Activated naive CD4-positive, alpha-beta T cell treated with anti-CD3 and anti-CD28 coated beads, Interleukin-2, amount 50 U/mL, for 72 hours (primary cell): ENCODE results near the gene TK2. TPM values are rescaled to one million over a fixed set of nuclear protein-coding genes. Genes with fewer than 3 reads are reported as not detected.
"Not testable (repeated sequence)": the region's sequence is repeated elsewhere in the genome, so short reads cannot be mapped to it uniquely, and the experiment has no call there.

Experiments used
- ATAC-seq, 2 donors: fragments of 150-1000 bp; cut with Tn5 transposase; 2 replicates each; pipeline ENCODE4 v1.10.0; 2021; ENCODE audit warnings: mild to moderate bottlenecking in 2 of 2, moderate library complexity in 2 of 2
- DNase-seq, 2 donors: peaks; one replicate each; pipeline ENCODE4 v3.0.0; 2021 to 2022; ENCODE audit warnings: low spot score in 2 of 2
- H3K27ac Mint-ChIP-seq, 2 donors: one replicate each; pipeline ENCODE4 v1.8.0; 2022; ENCODE audit warnings: mild to moderate bottlenecking in 2 of 2, mixed read lengths in 2 of 2
- H3K36me3 Mint-ChIP-seq, 2 donors: one replicate each; pipeline ENCODE4 v1.8.0; 2022; ENCODE audit warnings: mixed read lengths in 2 of 2
- H3K9me3 Mint-ChIP-seq, 2 donors: one replicate each; pipeline ENCODE4 v1.8.0; 2022; ENCODE audit warnings: mixed read lengths in 2 of 2
- total RNA-seq, 2 donors: library from RNA; stranded (reverse); gene quantifications; one replicate each; pipeline ENCODE4 v1.2.3, GENCODE V29; 2022

The TK2 gene
- total RNA-seq, 2 donors from 2014 or later, result 2.7 to 9.1 TPM

GRCh38 chr16:66578651-66579531 is 29.0 kb upstream of the TK2 start, which contains the start of gene CMTM2:
CMTM2 (plus strand) TSS chr16:66579463; CDS start chr16:66579608, 145 bp downstream.
- H3K27ac Mint-ChIP-seq, result no peak within 1 kb of the TSS
- no peaks in the 10 kb centered on the region for H3K36me3 Mint-ChIP-seq
- no peaks in the 10 kb centered on the region for H3K9me3 Mint-ChIP-seq
- no peak for DNase-seq
- peak in 1 of 2 donors; percentile 51 for ATAC-seq

- ATAC-seq (no peak), DNase-seq (no peak)
- Mint-ChIP-seq H3K9me3 (no peaks in the 10 kb centered on the region), H3K27ac (no peak overlapping the region), H3K36me3 (no peaks in the 10 kb centered on the region)
Observed at GRCh38 chr16:66576296-66576695, 26.4 kb upstream of the TK2 start.

- Mint-ChIP-seq H3K27ac (no peak overlapping the region), H3K9me3 (no peaks in the 10 kb centered on the region), H3K36me3 (no peaks in the 10 kb centered on the region)
- DNase-seq (no peak), ATAC-seq (no peak)
Observed at GRCh38 chr16:66575060-66575459, 25.1 kb upstream of the TK2 start.

- H3K9me3 Mint-ChIP-seq, result no peaks in the 10 kb centered on the region
- ATAC-seq (no peak), DNase-seq (no peak)
- H3K36me3 Mint-ChIP-seq, result no peaks in the 10 kb centered on the region
- no peak overlapping the region for H3K27ac Mint-ChIP-seq
Observed at GRCh38 chr16:66574531-66574930, 24.6 kb upstream of the TK2 start.

- DNase-seq (no peak), ATAC-seq (no peak)
- Mint-ChIP-seq H3K27ac (peak overlapping the region in 1 of 2 donors; percentile 47), H3K36me3 (no peaks in the 10 kb centered on the region), H3K9me3 (no peaks in the 10 kb centered on the region)
Observed at GRCh38 chr16:66574081-66574480, 24.2 kb upstream of the TK2 start.

GRCh38 chr16:66572356-66572755 is 22.4 kb upstream of the TK2 start:
- no peak for DNase-seq
- H3K9me3 Mint-ChIP-seq, result no peaks in the 10 kb centered on the region
- peak in 1 of 2 donors; percentile 46 for ATAC-seq
- H3K36me3 Mint-ChIP-seq, result peaks cover 0 to 6% of the 10 kb centered on the region in 2 donors
- H3K27ac Mint-ChIP-seq, result no peak overlapping the region

- peaks cover under 1 to 31% of the 10 kb centered on the region in 2 donors for H3K36me3 Mint-ChIP-seq
- no peak overlapping the region for H3K27ac Mint-ChIP-seq
- H3K9me3 Mint-ChIP-seq, result no peaks in the 10 kb centered on the region
- ATAC-seq (no peak), DNase-seq (no peak)
Observed at GRCh38 chr16:66569827-66570405, 20.0 kb upstream of the TK2 start.

- H3K9me3 Mint-ChIP-seq, result no peaks in the 10 kb centered on the region
- H3K27ac Mint-ChIP-seq, result no peak overlapping the region
- peaks cover 4 to 35% of the 10 kb centered on the region in 2 donors for H3K36me3 Mint-ChIP-seq
- ATAC-seq (no peak), DNase-seq (no peak)
Observed at GRCh38 chr16:66569131-66569530, 19.2 kb upstream of the TK2 start.

- ATAC-seq (no peak), DNase-seq (no peak)
- H3K27ac Mint-ChIP-seq, result peak overlapping the region in 1 of 2 donors; percentile 44
- peaks cover 4 to 37% of the 10 kb centered on the region in 2 donors for H3K36me3 Mint-ChIP-seq
- no peaks in the 10 kb centered on the region for H3K9me3 Mint-ChIP-seq
Observed at GRCh38 chr16:66568355-66568754, 18.4 kb upstream of the TK2 start.

GRCh38 chr16:66567270-66567669 is 17.3 kb upstream of the TK2 start:
- not testable (repeated sequence) for H3K27ac Mint-ChIP-seq, H3K9me3 Mint-ChIP-seq, DNase-seq, ATAC-seq
- H3K36me3 Mint-ChIP-seq, result peaks cover 4 to 42% of the 10 kb centered on the region in 2 donors

GRCh38 chr16:66566051-66566901 is 16.4 kb upstream of the TK2 start, which contains the start of gene CMTM1:
CMTM1 (plus strand) TSS chr16:66566439; CDS start chr16:66566514, 75 bp downstream.
- ATAC-seq, result no peak
- peak within 1 kb of the TSS in 1 of 2 donors; percentile 40 for H3K27ac Mint-ChIP-seq

GRCh38 chr16:66563574-66564334 is 13.8 kb upstream of the TK2 start:
- no peak for DNase-seq
- peaks cover 14 to 52% of the 10 kb centered on the region in 2 donors for H3K36me3 Mint-ChIP-seq
- H3K27ac Mint-ChIP-seq, result peak overlapping the region; percentile 38 to 86
- no peaks in the 10 kb centered on the region for H3K9me3 Mint-ChIP-seq
- peak; percentile 94 to 96 for ATAC-seq

More at GRCh38 chr16:66566051-66566901, 16.4 kb upstream of the TK2 start, which contains the start of gene CMTM1:
- H3K36me3 Mint-ChIP-seq, result peaks cover 4 to 42% of the 10 kb centered on the region in 2 donors
- no peak for DNase-seq
- H3K9me3 Mint-ChIP-seq, result no peaks in the 10 kb centered on the region

GRCh38 chr16:66562986-66563385 is 13.1 kb upstream of the TK2 start:
- no peaks in the 10 kb centered on the region for H3K9me3 Mint-ChIP-seq
- DNase-seq, result no peak
- ATAC-seq, result no peak
- peaks cover 14 to 57% of the 10 kb centered on the region in 2 donors for H3K36me3 Mint-ChIP-seq
- H3K27ac Mint-ChIP-seq, result peak overlapping the region; percentile 37 to 86

GRCh38 chr16:66562409-66562808 is 12.5 kb upstream of the TK2 start:
- peaks cover 16 to 51% of the 10 kb centered on the region in 2 donors for H3K36me3 Mint-ChIP-seq
- peak overlapping the region in 1 of 2 donors; percentile 37 for H3K27ac Mint-ChIP-seq
- H3K9me3 Mint-ChIP-seq, result no peaks in the 10 kb centered on the region
- ATAC-seq (no peak), DNase-seq (no peak)

GRCh38 chr16:66561381-66562080 is 11.6 kb upstream of the TK2 start:
- H3K36me3 Mint-ChIP-seq, result peaks cover 18 to 42% of the 10 kb centered on the region in 2 donors
- no peaks in the 10 kb centered on the region for H3K9me3 Mint-ChIP-seq
- DNase-seq (no peak), ATAC-seq (no peak)
- no peak overlapping the region for H3K27ac Mint-ChIP-seq
